HG02759 (cell line): ENCODE data around the gene CDC42BPA.

Experiments
- ATAC-seq: cut with Tn5 transposase; IDR thresholded peaks from one replicate; pipeline ENCODE4 v1.9.1; 2021; ENCODE audit warnings: mild to moderate bottlenecking, moderate library complexity; ENCODE audit not compliant: unreplicated experiment

Gene CDC42BPA

DNA sequence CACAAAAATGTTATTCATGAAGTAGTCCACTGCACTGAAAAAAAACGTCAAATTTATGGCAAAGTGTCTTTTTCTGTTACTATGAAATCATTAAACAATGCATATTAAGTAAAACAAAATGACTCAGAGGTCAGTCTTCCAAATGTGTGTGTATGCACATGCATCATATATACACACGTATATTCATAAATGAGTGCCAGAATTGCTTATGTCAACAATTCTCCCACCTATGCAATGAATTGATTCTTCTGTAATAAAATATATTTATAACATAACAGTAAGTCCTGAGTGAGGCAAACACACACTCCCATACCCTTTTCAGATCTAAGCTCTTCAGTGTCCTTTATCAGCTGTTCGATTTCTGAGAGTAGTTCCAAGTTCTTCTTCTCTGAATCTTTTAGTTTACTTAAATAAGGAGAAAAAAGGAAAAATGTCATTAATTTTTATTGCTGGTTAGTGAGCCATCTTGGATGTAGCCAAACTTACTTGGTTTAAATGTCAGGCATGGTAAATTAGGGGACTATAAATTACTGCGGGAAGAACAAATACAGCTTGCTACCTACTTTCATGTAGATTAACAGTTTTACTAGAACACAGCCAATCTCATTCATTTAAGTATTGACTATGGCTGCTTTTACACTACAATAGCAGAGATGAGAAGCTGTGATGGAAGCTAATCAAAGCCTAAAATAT is 246.3 kb downstream of the CDC42BPA start:
- ATAC-seq = no peak

- ATAC-seq = no peak
Observed at GRCh38 chr1:227070638-227071285, 247.5 kb downstream of the CDC42BPA start.

- ATAC-seq = no peak
Observed at GRCh38 chr1:227069490-227069889, 248.8 kb downstream of the CDC42BPA start.

- ATAC-seq = no peak
Observed at GRCh38 chr1:227068883-227069282, 249.4 kb downstream of the CDC42BPA start.

DNA sequence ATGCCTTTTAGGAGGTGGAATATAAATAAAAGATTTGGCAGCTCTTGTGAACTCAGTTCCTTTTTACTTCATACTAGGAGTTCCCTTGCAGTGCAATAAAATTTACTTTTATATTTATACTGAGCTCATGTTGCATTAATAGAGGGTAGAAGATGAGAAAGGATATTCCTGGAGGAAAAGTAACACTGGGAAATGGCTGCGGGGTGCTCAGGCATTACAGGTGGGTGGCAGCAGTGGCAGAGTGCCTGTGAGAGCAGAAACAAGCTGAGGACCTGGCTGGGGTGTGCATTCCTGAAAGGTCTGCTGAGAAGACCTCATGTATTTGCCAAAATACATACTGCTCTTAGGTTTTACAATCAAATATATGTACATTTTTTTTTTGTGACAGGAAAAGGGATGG is 251.3 kb downstream of the CDC42BPA start:
- ATAC-seq = no peak

GRCh38 chr1:227065311-227065710 is 253.0 kb downstream of the CDC42BPA start:
- ATAC-seq = no peak

- no peak for ATAC-seq
Observed at GRCh38 chr1:227062306-227062705, 256.0 kb downstream of the CDC42BPA start.

DNA sequence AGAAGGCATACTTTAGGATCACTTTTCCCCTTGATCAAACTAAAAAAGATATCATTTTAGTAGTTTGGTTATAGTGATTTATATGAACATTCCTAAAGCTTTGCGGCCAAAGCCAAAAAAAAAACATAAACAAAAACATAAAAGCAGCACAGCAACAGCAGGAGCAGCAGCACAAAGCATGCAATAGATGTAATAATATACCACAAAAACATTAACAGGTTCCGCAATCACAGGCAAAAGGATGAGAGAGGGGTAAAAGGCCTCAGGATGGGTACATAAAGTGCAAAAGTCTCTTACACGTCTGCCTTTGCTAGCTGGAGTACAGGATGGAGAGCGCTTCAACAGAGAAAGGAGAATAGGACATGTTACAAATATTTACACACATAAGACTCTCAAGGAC is 259.2 kb downstream of the CDC42BPA start:
- no peak for ATAC-seq

DNA sequence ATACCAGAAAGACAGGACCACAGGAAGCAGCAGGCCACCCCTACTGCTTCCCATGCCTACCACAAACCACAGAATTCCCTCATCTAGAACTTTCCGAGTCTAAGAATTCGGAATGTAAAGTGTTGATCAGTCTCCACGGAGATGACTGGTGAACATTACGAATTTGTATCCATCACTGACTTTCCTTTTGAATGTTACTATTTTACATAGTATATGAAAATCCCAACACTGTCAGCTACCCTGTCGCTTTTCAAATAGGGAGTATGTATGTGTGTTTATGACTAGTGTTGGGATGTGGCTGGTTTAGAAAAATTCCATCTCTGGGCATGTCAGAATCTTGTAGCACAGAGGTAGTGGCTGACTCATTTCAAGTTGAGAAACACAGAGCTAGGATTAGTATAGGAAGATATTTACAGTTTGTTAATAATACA is 260.0 kb downstream of the CDC42BPA start:
- ATAC-seq = no peak

- ATAC-seq = no peak
Observed at GRCh38 chr1:227049253-227049652, 269.0 kb downstream of the CDC42BPA start.

GRCh38 chr1:227043755-227044154 is 274.5 kb downstream of the CDC42BPA start:
- ATAC-seq = no peak

GRCh38 chr1:227042292-227042691 is 276.0 kb downstream of the CDC42BPA start:
- no peak for ATAC-seq

- ATAC-seq = no peak
Observed at GRCh38 chr1:227038401-227038800, 279.9 kb downstream of the CDC42BPA start.

- ATAC-seq = no peak
Observed at GRCh38 chr1:227037121-227037520, 281.2 kb downstream of the CDC42BPA start.

DNA sequence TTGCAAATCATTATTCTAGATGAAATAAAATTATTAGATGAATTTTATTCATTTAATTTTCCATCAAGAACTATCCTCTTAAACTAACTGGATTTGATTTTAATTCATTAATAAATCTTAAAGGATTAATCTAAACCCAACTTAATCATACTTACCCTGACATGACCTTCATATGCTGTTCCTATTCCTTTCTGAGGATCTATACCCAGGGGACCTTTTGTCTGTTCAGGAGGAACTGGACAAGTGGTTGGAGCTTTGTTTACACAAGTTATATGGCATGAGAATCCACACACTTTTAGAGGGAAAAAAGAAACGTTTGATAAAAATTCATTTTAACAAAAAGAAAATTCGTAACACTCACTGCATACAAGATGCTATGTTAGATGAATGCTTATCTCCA is 283.0 kb downstream of the CDC42BPA start:
- no peak for ATAC-seq

GRCh38 chr1:227033880-227034279 is 284.4 kb downstream of the CDC42BPA start:
- ATAC-seq = no peak

DNA sequence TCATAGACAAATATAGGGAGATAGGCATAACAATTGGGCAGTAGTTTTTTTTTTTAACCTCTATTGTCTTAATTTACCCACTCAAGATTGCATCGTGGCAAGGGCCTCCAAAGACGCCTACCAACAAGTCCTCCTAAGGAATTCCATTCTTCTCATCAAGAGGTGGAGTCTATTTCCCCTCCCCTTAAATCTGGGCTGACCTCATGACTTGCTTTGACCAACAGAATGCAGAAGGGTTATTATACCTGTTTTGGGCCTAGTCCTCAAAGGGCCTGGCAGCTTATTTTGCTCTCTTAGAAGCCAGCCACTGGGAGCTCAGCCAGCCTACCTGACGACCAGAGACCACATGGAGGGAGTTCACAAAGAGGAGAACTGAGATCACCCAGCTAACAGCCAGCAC is 285.9 kb downstream of the CDC42BPA start:
- ATAC-seq = no peak

GRCh38 chr1:227016990-227017389 is 301.3 kb downstream of the CDC42BPA start:
- no peak for ATAC-seq

DNA sequence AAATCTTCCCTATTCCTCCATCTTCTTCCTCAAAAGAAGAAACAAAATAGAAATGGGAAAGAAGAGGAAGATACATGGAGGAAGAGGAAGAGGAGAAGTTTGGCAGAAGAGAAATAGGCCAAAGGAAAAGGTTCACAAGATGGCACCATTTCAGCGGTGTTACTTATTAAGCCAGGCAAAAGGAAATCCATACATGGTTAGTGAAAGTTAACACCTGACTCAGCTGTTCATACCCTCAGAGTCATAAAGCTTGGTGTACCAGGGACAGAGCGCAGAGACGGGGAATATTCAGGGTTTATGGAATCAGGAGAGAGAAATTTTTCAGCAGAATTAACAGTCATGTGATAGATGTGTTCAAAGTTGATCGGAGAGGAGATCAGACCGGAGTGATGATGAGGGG is 307.6 kb downstream of the CDC42BPA start:
- no peak for ATAC-seq

DNA sequence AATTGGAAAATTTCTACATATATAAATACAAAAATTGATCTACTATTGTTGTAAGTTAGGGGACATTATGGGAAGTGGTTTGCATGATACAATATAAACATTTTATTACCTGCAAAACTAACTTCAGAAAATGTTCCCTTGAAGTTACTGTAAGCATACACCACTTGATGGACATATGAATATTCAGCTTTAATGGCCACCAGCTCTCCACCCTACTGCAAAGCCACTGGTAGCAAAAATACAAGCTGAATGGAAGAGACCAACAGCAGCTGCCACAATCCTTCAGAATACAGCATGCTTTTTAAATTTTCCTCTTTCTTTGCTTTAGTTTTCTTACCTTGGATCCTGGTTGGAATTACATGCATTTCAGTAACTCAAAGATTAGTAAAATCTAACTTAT is 308.4 kb downstream of the CDC42BPA start:
- ATAC-seq = no peak

DNA sequence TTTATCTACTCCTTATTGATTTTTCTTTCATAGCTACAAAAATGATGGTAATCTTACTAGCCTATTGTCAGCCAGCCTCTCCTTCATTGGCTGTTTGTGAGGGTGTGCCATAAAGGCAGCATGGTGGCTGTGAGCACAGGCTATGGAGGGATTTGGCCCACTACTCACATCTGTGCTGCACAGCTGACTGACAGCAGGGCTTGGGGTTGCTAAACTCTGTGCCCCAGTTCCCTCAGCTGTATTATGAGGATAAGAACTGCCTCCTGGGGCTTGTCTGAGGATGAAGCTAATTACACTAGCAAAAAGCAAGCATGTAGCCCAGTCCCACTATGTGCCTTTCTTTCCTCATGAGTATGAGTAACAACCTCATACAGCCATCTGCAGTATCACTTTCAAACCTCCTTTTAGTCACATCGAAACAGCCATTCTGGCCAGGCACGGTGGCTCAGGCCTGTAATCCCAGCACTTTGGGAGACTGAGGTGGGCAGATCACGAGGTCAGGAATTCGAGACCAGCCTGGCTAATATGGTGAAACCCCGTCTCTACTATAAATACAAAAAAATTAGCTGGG is 312.0 kb downstream of the CDC42BPA start:
- ATAC-seq = no peak

DNA sequence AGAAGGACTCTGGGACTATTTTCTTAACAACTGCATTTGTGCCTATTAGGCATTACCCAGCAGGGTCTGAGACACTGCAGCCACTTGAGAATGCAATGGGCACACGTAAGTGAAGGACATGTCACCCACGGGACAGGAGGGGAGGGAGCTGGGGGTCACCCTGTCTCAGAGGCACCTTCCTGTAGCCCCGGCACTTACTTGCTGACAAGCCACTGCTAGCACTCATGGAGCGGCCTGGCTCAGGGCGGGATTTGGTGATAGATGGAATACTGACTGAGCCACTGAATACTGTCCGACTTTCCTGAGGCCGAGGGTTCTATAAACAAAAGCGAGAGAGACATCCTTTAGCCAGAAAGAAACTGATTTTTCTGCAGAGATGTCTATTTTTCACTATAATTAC is 313.5 kb downstream of the CDC42BPA start:
- no peak for ATAC-seq
